ENCODE measurements around the gene ALKBH7. TPM values are rescaled to one million over a fixed set of nuclear protein-coding genes. Genes with fewer than 3 reads are reported as not detected.

ALKBH7 gene
- total and polyA plus RNA-seq, 10 of the 15 experiments (the other 5 are each of a cell fraction or from before 2014, with no cell fraction given) = 0.31 to 82.5 (median 37.6) TPM

- no peak overlapping the region for H2AFZ ChIP-seq (ENCODE audit: control insufficient read depth, low read depth, low read length)
- intact Hi-C loops (cut with micrococcal nuclease; ENCODE audit: unreplicated experiment) = no loop called here
- TF ChIP-seq HCFC1 (IDR thresholded peaks at IDR 0.05; ENCODE audit: low read length) (no peak), SMAD1 (IDR thresholded peaks at IDR 0.05; ENCODE audit: low read depth, partially characterized antibody) (no peak), NRF1 (conservative IDR thresholded peaks at IDR 0.05; ENCODE audit: low read depth, low read length) (no peak), RCOR1 (conservative IDR thresholded peaks at IDR 0.05; ENCODE audit: low read depth, low read length) (no peak), BMI1 (IDR thresholded peaks at IDR 0.05; ENCODE audit: borderline replicate concordance) (no peak), RFX5 (IDR thresholded peaks at IDR 0.05; ENCODE audit: low read depth, low read length) (no peak), ZNF24 (IDR thresholded peaks at IDR 0.05) (no peak)
- H3K36me3 ChIP-seq (ENCODE audit: control insufficient read depth in 2 of 2, insufficient read depth in 2 of 2, low read length in 1 of 2) = no peaks in the 10 kb centered on the region
- no peak overlapping the region for H3K27ac ChIP-seq (ENCODE audit: control insufficient read depth, insufficient read depth)
- ATAC-seq = no peak
- no TSS peak for BruUV-seq (replicated peaks)
- no peaks in the 10 kb centered on the region for H3K4me1 ChIP-seq (ENCODE audit: control insufficient read depth, insufficient read depth, low read length)
- no peak overlapping the region for H3K4me3 ChIP-seq
- H3K27me3 ChIP-seq (replicated peaks in 1 of 2; ENCODE audit: control insufficient read depth in 2 of 2, insufficient read depth in 2 of 2, low read length in 1 of 2) = no peaks in the 10 kb centered on the region
- no peak overlapping the region for H3K9ac ChIP-seq (ENCODE audit: control insufficient read depth, insufficient read depth, low read length)
- H4K20me1 ChIP-seq (ENCODE audit: control insufficient read depth, insufficient read depth) = no peaks in the 10 kb centered on the region
- H3K79me2 ChIP-seq (ENCODE audit: control insufficient read depth, insufficient read depth, low read length) = no peaks in the 10 kb centered on the region
- SMC1A ChIA-PET (ENCODE audit: uncharacterized antibody, unreplicated experiment) = no interaction called here
- CTCF ChIA-PET = no interaction called here
- FAIRE-seq = no peak
- RAD21 ChIA-PET (ENCODE audit: unreplicated experiment) = no interaction called here
- in situ Hi-C loops (cut with MboI) = no loop called here
- H3K9me3 ChIP-seq (replicated peaks; ENCODE audit: control insufficient read depth, insufficient read depth, low read length) = no peaks in the 10 kb centered on the region; the same call in 2 of the 3 replicates
- POLR2A ChIA-PET = no interaction called here
- no peak overlapping the region for H3K4me2 ChIP-seq (ENCODE audit: control insufficient read depth, insufficient read depth)
- 18% methylated on average over 2 of the region's 2 CpGs for WGBS (ENCODE audit: insufficient coverage, insufficient replicate concordance, low lambda C conversion rate, missing lambda C conversion rate)
- no peak for DNase-seq (ENCODE audit: low read depth, low spot score)
Observed at GRCh38 chr19:6350688-6351087, 21.9 kb upstream of the ALKBH7 start.

- no peaks in the 10 kb centered on the region; the same call in 2 of the 3 replicates for H3K9me3 ChIP-seq (replicated peaks; ENCODE audit: control insufficient read depth, insufficient read depth, low read length)
- FAIRE-seq = no peak
- ChIA-PET CTCF (interaction anchor here (0.6 to 3.4 kb wide), 7 partner anchors 12 to 226 kb away, joined by 3 to 19 read pairs (median 4); partner anchors contain the start of genes ACER1 and ALKBH7), POLR2A (interaction anchor here (0.5 to 0.6 kb wide), 2 partner anchors 21 to 619 kb away, joined by 3 to 6 read pairs; no protein-coding TSS in a partner anchor), SMC1A (ENCODE audit: uncharacterized antibody, unreplicated experiment) (interaction anchor here (1.4 kb wide), 1 partner anchor 227 kb away, joined by 7 read pairs; no protein-coding TSS in a partner anchor), RAD21 (ENCODE audit: unreplicated experiment) (interaction anchor here (1.1 kb wide), 1 partner anchor 226 kb away, joined by 3 read pairs; no protein-coding TSS in a partner anchor)
- H3K27ac ChIP-seq (ENCODE audit: control insufficient read depth, insufficient read depth) = no peak overlapping the region
- intact Hi-C loops (cut with micrococcal nuclease; ENCODE audit: unreplicated experiment) (no loop called here), in situ Hi-C loops (cut with MboI) (no loop called here)
- no peaks in the 10 kb centered on the region for H3K36me3 ChIP-seq (ENCODE audit: control insufficient read depth in 2 of 2, insufficient read depth in 2 of 2, low read length in 1 of 2)
- no peak overlapping the region for H3K4me2 ChIP-seq (ENCODE audit: control insufficient read depth, insufficient read depth)
- no peak for DNase-seq (ENCODE audit: low read depth, low spot score)
- H3K9ac ChIP-seq (ENCODE audit: control insufficient read depth, insufficient read depth, low read length) = no peak overlapping the region
- WGBS (ENCODE audit: insufficient coverage, insufficient replicate concordance, low lambda C conversion rate, missing lambda C conversion rate) = 44% methylated on average over 2 of the region's 2 CpGs
- H3K27me3 ChIP-seq (replicated peaks in 1 of 2; ENCODE audit: control insufficient read depth in 2 of 2, insufficient read depth in 2 of 2, low read length in 1 of 2) = no peaks in the 10 kb centered on the region
- no peaks in the 10 kb centered on the region for H3K79me2 ChIP-seq (ENCODE audit: control insufficient read depth, insufficient read depth, low read length)
- H2AFZ ChIP-seq (ENCODE audit: control insufficient read depth, low read depth, low read length) = no peak overlapping the region
- ATAC-seq = no peak
- no peaks in the 10 kb centered on the region for H4K20me1 ChIP-seq (ENCODE audit: control insufficient read depth, insufficient read depth)
- no TSS peak for BruUV-seq (replicated peaks)
- no peaks in the 10 kb centered on the region for H3K4me1 ChIP-seq (ENCODE audit: control insufficient read depth, insufficient read depth, low read length)
- no peak overlapping the region for H3K4me3 ChIP-seq
- TF ChIP-seq NR2C2 (IDR thresholded peaks at IDR 0.05; ENCODE audit: borderline replicate concordance, control insufficient read depth, insufficient read length, low read depth) (no peak), ZSCAN29 (IDR thresholded peaks at IDR 0.05) (no peak), ATF7 (IDR thresholded peaks at IDR 0.05; ENCODE audit: low read depth) (no peak), NR2C1 (IDR thresholded peaks at IDR 0.05) (no peak), IRF4 (IDR thresholded peaks at IDR 0.05; ENCODE audit: low read depth, low read length) (no peak), ETV6 (conservative IDR thresholded peaks at IDR 0.05 in 1 of 2, IDR thresholded peaks at IDR 0.05 in 1 of 2; ENCODE audit: borderline replicate concordance in 1 of 2, low read depth in 1 of 2) (no peak), JUND (IDR thresholded peaks at IDR 0.05; ENCODE audit: low read depth, low read length) (no peak), ASH2L (IDR thresholded peaks at IDR 0.05; ENCODE audit: borderline replicate concordance, low read depth) (no peak), IRF5 (IDR thresholded peaks at IDR 0.05; ENCODE audit: borderline replicate concordance) (no peak), SUPT20H (IDR thresholded peaks at IDR 0.05; ENCODE audit: borderline replicate concordance, control insufficient read depth, low read depth, low read length) (no peak)
Observed at GRCh38 chr19:6352381-6353165, 20.0 kb upstream of the ALKBH7 start.

All from GM12878 (cell line).